Liver (tissue), 3 donors: ENCODE measurements around the gene CD247.

ENCODE experiments used
- GABPA ChIP-seq, 2 donors: IDR thresholded peaks in 1 of 2; conservative IDR thresholded peaks in 1 of 2; 2 replicates each; pipeline ENCODE4 v1.6.1; 2016; ENCODE audit warnings: antibody characterized with exemption in 2 of 2, mild to moderate bottlenecking in 1 of 2, moderate library complexity in 1 of 2
- NR2F2 ChIP-seq: IDR thresholded peaks from 2 replicates; pipeline ENCODE4 v1.6.1; 2016; ENCODE audit warnings: antibody characterized with exemption
- RAD21 ChIP-seq, 2 donors: IDR thresholded peaks; 2 replicates each; pipeline ENCODE4 v1.6.1; 2016; ENCODE audit warnings: antibody characterized with exemption in 2 of 2, mild to moderate bottlenecking in 2 of 2
- SP1 ChIP-seq: IDR thresholded peaks from 2 replicates; pipeline ENCODE4 v1.6.1; 2018; ENCODE audit warnings: antibody characterized with exemption, mild to moderate bottlenecking
- TAF1 ChIP-seq: conservative IDR thresholded peaks from 2 replicates; pipeline ENCODE4 v1.6.1; 2016; ENCODE audit warnings: antibody characterized with exemption, mild to moderate bottlenecking
- TF ChIP-seq, protein P1 (sequence below): IDR thresholded peaks from 2 replicates; pipeline ENCODE4 v1.6.1; 2016; ENCODE audit warnings: antibody characterized with exemption
- TF ChIP-seq, protein P2 (sequence below): fragments of 150-350 bp; IDR thresholded peaks from 2 replicates; pipeline ENCODE4 v1.5.1; 2017; ENCODE audit warnings: improper control_type of control experiment, low read depth, low read length; ENCODE audit not compliant: missing input control
- TF ChIP-seq, protein P3 (sequence below): IDR thresholded peaks from 2 replicates; pipeline ENCODE4 v1.6.1; 2016; ENCODE audit warnings: antibody characterized with exemption
- TF ChIP-seq, protein P4 (sequence below): IDR thresholded peaks from 2 replicates; pipeline ENCODE4 v1.6.1; 2016; ENCODE audit warnings: antibody characterized with exemption, mild to moderate bottlenecking
- donor health status: healthy.
- donor health status: healthy.

DNA sequence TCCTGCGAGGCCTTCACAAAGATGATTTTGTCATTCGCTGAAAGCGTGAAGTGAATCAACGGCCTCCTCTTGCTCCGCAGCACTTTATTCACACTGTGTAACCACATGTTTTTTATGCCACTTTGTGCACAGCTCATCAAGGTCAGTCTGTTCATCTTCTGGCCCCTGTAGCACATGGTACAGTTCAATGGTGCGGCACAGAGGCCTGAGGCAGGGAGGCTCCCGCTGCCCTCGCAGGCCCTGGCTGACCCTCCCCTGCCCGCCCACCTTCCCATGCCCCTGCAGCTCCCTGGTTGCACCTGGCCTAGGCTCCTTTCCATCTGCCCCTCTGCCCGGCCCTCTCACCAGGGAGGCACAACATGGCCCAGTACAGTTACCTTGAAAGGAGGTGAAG is 87.5 kb downstream of the CD247 start:
- TF ChIP-seq, protein P1, sequence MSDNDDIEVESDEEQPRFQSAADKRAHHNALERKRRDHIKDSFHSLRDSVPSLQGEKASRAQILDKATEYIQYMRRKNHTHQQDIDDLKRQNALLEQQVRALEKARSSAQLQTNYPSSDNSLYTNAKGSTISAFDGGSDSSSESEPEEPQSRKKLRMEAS: no peak
- TF ChIP-seq, protein P2, sequence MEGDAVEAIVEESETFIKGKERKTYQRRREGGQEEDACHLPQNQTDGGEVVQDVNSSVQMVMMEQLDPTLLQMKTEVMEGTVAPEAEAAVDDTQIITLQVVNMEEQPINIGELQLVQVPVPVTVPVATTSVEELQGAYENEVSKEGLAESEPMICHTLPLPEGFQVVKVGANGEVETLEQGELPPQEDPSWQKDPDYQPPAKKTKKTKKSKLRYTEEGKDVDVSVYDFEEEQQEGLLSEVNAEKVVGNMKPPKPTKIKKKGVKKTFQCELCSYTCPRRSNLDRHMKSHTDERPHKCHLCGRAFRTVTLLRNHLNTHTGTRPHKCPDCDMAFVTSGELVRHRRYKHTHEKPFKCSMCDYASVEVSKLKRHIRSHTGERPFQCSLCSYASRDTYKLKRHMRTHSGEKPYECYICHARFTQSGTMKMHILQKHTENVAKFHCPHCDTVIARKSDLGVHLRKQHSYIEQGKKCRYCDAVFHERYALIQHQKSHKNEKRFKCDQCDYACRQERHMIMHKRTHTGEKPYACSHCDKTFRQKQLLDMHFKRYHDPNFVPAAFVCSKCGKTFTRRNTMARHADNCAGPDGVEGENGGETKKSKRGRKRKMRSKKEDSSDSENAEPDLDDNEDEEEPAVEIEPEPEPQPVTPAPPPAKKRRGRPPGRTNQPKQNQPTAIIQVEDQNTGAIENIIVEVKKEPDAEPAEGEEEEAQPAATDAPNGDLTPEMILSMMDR: no peak
- TF ChIP-seq GABPA (IDR thresholded peaks at IDR 0.05 in 1 of 2, conservative IDR thresholded peaks at IDR 0.05 in 1 of 2): no peak
- TF ChIP-seq RAD21 (IDR thresholded peaks at IDR 0.05): no peak
- no peak for TF ChIP-seq NR2F2
- TF ChIP-seq, protein P3, sequence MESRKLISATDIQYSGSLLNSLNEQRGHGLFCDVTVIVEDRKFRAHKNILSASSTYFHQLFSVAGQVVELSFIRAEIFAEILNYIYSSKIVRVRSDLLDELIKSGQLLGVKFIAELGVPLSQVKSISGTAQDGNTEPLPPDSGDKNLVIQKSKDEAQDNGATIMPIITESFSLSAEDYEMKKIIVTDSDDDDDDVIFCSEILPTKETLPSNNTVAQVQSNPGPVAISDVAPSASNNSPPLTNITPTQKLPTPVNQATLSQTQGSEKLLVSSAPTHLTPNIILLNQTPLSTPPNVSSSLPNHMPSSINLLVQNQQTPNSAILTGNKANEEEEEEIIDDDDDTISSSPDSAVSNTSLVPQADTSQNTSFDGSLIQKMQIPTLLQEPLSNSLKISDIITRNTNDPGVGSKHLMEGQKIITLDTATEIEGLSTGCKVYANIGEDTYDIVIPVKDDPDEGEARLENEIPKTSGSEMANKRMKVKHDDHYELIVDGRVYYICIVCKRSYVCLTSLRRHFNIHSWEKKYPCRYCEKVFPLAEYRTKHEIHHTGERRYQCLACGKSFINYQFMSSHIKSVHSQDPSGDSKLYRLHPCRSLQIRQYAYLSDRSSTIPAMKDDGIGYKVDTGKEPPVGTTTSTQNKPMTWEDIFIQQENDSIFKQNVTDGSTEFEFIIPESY: no peak
- no peak for TF ChIP-seq SP1
- TF ChIP-seq, protein P4, sequence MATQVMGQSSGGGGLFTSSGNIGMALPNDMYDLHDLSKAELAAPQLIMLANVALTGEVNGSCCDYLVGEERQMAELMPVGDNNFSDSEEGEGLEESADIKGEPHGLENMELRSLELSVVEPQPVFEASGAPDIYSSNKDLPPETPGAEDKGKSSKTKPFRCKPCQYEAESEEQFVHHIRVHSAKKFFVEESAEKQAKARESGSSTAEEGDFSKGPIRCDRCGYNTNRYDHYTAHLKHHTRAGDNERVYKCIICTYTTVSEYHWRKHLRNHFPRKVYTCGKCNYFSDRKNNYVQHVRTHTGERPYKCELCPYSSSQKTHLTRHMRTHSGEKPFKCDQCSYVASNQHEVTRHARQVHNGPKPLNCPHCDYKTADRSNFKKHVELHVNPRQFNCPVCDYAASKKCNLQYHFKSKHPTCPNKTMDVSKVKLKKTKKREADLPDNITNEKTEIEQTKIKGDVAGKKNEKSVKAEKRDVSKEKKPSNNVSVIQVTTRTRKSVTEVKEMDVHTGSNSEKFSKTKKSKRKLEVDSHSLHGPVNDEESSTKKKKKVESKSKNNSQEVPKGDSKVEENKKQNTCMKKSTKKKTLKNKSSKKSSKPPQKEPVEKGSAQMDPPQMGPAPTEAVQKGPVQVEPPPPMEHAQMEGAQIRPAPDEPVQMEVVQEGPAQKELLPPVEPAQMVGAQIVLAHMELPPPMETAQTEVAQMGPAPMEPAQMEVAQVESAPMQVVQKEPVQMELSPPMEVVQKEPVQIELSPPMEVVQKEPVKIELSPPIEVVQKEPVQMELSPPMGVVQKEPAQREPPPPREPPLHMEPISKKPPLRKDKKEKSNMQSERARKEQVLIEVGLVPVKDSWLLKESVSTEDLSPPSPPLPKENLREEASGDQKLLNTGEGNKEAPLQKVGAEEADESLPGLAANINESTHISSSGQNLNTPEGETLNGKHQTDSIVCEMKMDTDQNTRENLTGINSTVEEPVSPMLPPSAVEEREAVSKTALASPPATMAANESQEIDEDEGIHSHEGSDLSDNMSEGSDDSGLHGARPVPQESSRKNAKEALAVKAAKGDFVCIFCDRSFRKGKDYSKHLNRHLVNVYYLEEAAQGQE: no peak
- no peak for TF ChIP-seq TAF1
